SU-DHL-6 (cell line): Measurements from ENCODE around the gene PPP6R3.

Experiments used
- CTCF ChIP-seq: fragments of 200-600 bp; sonication (generic); IDR thresholded peaks from one replicate; pipeline ENCODE4 v1.5.1; 2017; ENCODE audit warnings: antibody characterized with exemption, mild to moderate bottlenecking, low read length, moderate library complexity; ENCODE audit not compliant: insufficient read depth, poor library complexity, severe bottlenecking
- EZH2phosphoT487 ChIP-seq: fragments of 200-600 bp; sonication (generic), shearing (Covaris generic); conservative IDR thresholded peaks from 2 replicates; pipeline ENCODE4 v1.6.1; 2018; ENCODE audit warnings: mild to moderate bottlenecking, antibody characterized with exemption, low read length, moderate library complexity, mixed read lengths

GRCh38 chr11:68468217-68468828 is 7.8 kb downstream of the PPP6R3 start:
- TF ChIP-seq CTCF = no peak
- TF ChIP-seq EZH2phosphoT487 = no peak
